HepG2 (cell line): ENCODE measurements around the gene OR6S1. TPM values are rescaled to one million over a fixed set of nuclear protein-coding genes. Genes with fewer than 3 reads are reported as not detected.
A peak's percentile ranks its signal among the peaks of the same experiment; 100 is the strongest.

ENCODE experiments used
- ATAC-seq: fragments of 200-7000 bp; cut with Tn5 transposase; 3 replicates; pipeline ENCODE4 v1.9.1; 2020; ENCODE audit warnings: mild to moderate bottlenecking, moderate library complexity
- BruUV-seq: library from RNA; stranded (reverse); fragments of 400-500 nt; replicated peaks from 2 replicates; lab custom pipeline; 2021; lab: Mats Ljungman, UMichigan
- CTCF ChIA-PET: fragments of 300-600 bp; formaldehyde crosslinking; extraction: SDS; loops from one replicate; lab custom pipeline; 2021; ENCODE audit warnings: low total read pairs, inconsistent platforms, low intra/inter-chr PET ratio; lab: Yijun Ruan, JAX
- POLR2A ChIA-PET: fragments of 350-600 bp; sonication (Branson Sonifier 250); formaldehyde crosslinking; loops from one replicate; lab custom pipeline; 2020; ENCODE audit warnings: antibody characterized with exemption, inconsistent platforms; lab: Yijun Ruan, JAX
- DNase-seq: peaks from one replicate; pipeline ENCODE4 v3.0.0-alpha.2; 2015; ENCODE audit warnings: low spot score
- FAIRE-seq: peaks from 3 replicates; lab custom pipeline; 2011; peaks lifted over from hg19 to GRCh38; lab: Jason Lieb, UNC
- H2AFZ ChIP-seq: one replicate; pipeline ENCODE4 v1.6.1; 2011; ENCODE audit warnings: low read length, inconsistent platforms
- H3K27ac ChIP-seq: fragments of 300-600 bp; 3 replicates; pipeline ENCODE4 v1.8.0; 2011; ENCODE audit warnings: mixed run types, mild to moderate bottlenecking, mixed read lengths, low read length, inconsistent platforms; ENCODE audit not compliant: insufficient read depth; ENCODE audit errors: extremely low read length
- H3K27me3 ChIP-seq, 2 experiments: fragments of 200-600 bp in 1 of 2; 2 replicates in 1 of 2; 3 replicates in 1 of 2; pipeline versions ENCODE4 v1.6.0 to v1.8.0; 2011; ENCODE audit warnings: low read length in 2 of 2, mild to moderate bottlenecking in 2 of 2, moderate library complexity in 2 of 2, inconsistent platforms in 1 of 2; ENCODE audit not compliant: insufficient read depth in 2 of 2, control insufficient read depth in 1 of 2
- H3K36me3 ChIP-seq, 2 experiments: fragments of 200-600 bp in 1 of 2; replicated peaks in 1 of 2; 2 replicates in 1 of 2; 3 replicates in 1 of 2; pipeline versions ENCODE4 v1.5.1 to v1.8.0; 2011; ENCODE audit warnings: low read length in 2 of 2, inconsistent platforms in 1 of 2; ENCODE audit not compliant: insufficient read depth in 2 of 2, control insufficient read depth in 1 of 2
- H3K4me1 ChIP-seq: 2 replicates; pipeline ENCODE4 v1.5.1; 2012; ENCODE audit warnings: low read length, inconsistent platforms; ENCODE audit not compliant: insufficient read depth
- H3K4me2 ChIP-seq: 2 replicates; pipeline ENCODE4 v1.6.0; 2011; ENCODE audit warnings: low read depth, low read length, inconsistent platforms
- H3K4me3 ChIP-seq, 3 experiments: fragments of 200-600 bp in 1 of 3; sonication (generic), shearing (Covaris generic) in 1 of 3; replicated peaks in 1 of 3; 2 replicates each; pipeline ENCODE4 v1.5.1; 2011 to 2016; ENCODE audit warnings: low read length in 3 of 3, inconsistent platforms in 2 of 3, low read depth in 2 of 3, mild to moderate bottlenecking in 2 of 3, control low read depth in 1 of 3, mixed read lengths in 1 of 3; ENCODE audit not compliant: insufficient read depth in 1 of 3
- H3K79me2 ChIP-seq: one replicate; pipeline ENCODE4 v1.6.1; 2011; ENCODE audit warnings: low read length, inconsistent platforms; ENCODE audit not compliant: insufficient read depth
- H3K9ac ChIP-seq: 2 replicates; pipeline ENCODE4 v1.6.0; 2011; ENCODE audit warnings: mild to moderate bottlenecking, low read depth, low read length, inconsistent platforms; ENCODE audit not compliant: insufficient read depth
- H3K9me3 ChIP-seq: 2 replicates; pipeline ENCODE4 v1.5.1; 2012; ENCODE audit warnings: mild to moderate bottlenecking, low read length
- H4K20me1 ChIP-seq: 2 replicates; pipeline ENCODE4 v1.6.0; 2011; ENCODE audit warnings: inconsistent platforms, mild to moderate bottlenecking, low read length, moderate library complexity; ENCODE audit not compliant: insufficient read depth
- AKNA ChIP-seq: sonication (generic); formaldehyde crosslinking; IDR thresholded peaks from 2 replicates; pipeline ENCODE4 v1.4.0; 2020; ENCODE audit warnings: missing genetic modification reagents, borderline replicate concordance
- CEBPG ChIP-seq: IDR thresholded peaks from 2 replicates; pipeline ENCODE4 v1.6.1; 2016
- GMEB2 ChIP-seq: IDR thresholded peaks from 2 replicates; pipeline ENCODE4 v1.6.1; 2016; ENCODE audit warnings: missing biosample characterization, missing genetic modification reagents, low read depth
- MEIS2 ChIP-seq: sonication (generic); formaldehyde crosslinking; IDR thresholded peaks from 2 replicates; pipeline ENCODE4 v1.9.0; 2021; ENCODE audit warnings: mild to moderate bottlenecking, missing genetic modification reagents
- MIXL1 ChIP-seq: IDR thresholded peaks from 2 replicates; pipeline ENCODE4 v1.6.1; 2016
- NR0B2 ChIP-seq: sonication (generic); formaldehyde crosslinking; IDR thresholded peaks from 2 replicates; pipeline ENCODE4 v1.4.0; 2020; ENCODE audit warnings: mild to moderate bottlenecking, missing genetic modification reagents
- PPARG ChIP-seq: conservative IDR thresholded peaks from 2 replicates; pipeline ENCODE4 v1.6.1; 2016; ENCODE audit warnings: missing biosample characterization, missing genetic modification reagents
- SPEN ChIP-seq: sonication (generic); formaldehyde crosslinking; IDR thresholded peaks from 2 replicates; pipeline ENCODE4 v1.5.1; 2020; ENCODE audit warnings: low read depth, mild to moderate bottlenecking, missing genetic modification reagents
- YEATS2 ChIP-seq: sonication (generic); formaldehyde crosslinking; IDR thresholded peaks from 2 replicates; pipeline ENCODE4 v1.4.0; 2020; ENCODE audit warnings: missing genetic modification reagents, borderline replicate concordance
- ZIK1 ChIP-seq: sonication (generic); formaldehyde crosslinking; IDR thresholded peaks from 2 replicates; pipeline ENCODE4 v1.5.0; 2020; ENCODE audit warnings: mild to moderate bottlenecking, low read depth, missing genetic modification reagents, borderline replicate concordance
- ZNF292 ChIP-seq: sonication (generic); formaldehyde crosslinking; IDR thresholded peaks from 2 replicates; pipeline ENCODE4 v1.8.1; 2022; ENCODE audit warnings: mild to moderate bottlenecking, low read depth, missing genetic modification reagents, borderline replicate concordance
- ZNF672 ChIP-seq: sonication (generic); formaldehyde crosslinking; IDR thresholded peaks from 2 replicates; pipeline ENCODE4 v1.8.1; 2022; ENCODE audit warnings: missing genetic modification reagents
- ZNF790 ChIP-seq: sonication (generic); formaldehyde crosslinking; IDR thresholded peaks from 2 replicates; pipeline ENCODE4 v1.8.0; 2022; ENCODE audit warnings: missing genetic modification reagents, mild to moderate bottlenecking, borderline replicate concordance
- WGBS: methylation state at CpG from one replicate; pipeline ENCODE4 v1.1.6; 2017; ENCODE audit warnings: low lambda C conversion rate; 5-methylcytosine and 5-hydroxymethylcytosine counted together
- in situ Hi-C: cut with HindIII; loops from 2 replicates; pipeline ENCODE4 v1.10.0; 2017; ENCODE audit warnings: low pct_unique_long_range_greater_than_20kb; ENCODE audit not compliant: extremely low pct_ligation_motif_present
- intact Hi-C: fragments of 100-400 bp; cut with micrococcal nuclease; formaldehyde crosslinking; loops from one replicate; pipeline ENCODE4 v1.10.0; 2022; ENCODE audit not compliant: unreplicated experiment
- polyA plus RNA-seq, 8 experiments: library from polyadenylated mRNA; depleted of rRNA in 3 of 8; stranded (reverse) in 7 of 8; unstranded in 1 of 8; fragments of >200 nt; fragmentation: Illumina TruSeq in 4 of 8; extraction: Trizol in 4 of 8; gene quantifications; 2 replicates each; pipeline versions ENCODE4 v1.2.1 to v1.2.3, GENCODE V29; 2011 to 2016; ENCODE audit warnings: low read depth in 4 of 8, missing spikeins in 1 of 8, mixed read lengths in 1 of 8; ENCODE audit not compliant: insufficient read depth in 1 of 8
- total RNA-seq, 5 experiments: library from RNA; depleted of rRNA; stranded (reverse); fragments of >200 nt; fragmentation: Illumina TruSeq; extraction: Trizol; gene quantifications; 2 replicates each; pipeline ENCODE4 v1.2.3, GENCODE V29; 2016; ENCODE audit warnings: low read depth in 1 of 5

Gene OR6S1
- total and polyA plus RNA-seq, 2 of the 13 experiments (the other 11 are each of a cell fraction or from before 2014, with no cell fraction given): 0.09 TPM; not detected in 1

- ChIA-PET CTCF (no interaction called here), POLR2A (interaction anchor here (1.1 to 1.8 kb wide), 4 partner anchors 38 to 66 kb away, joined by 4 to 5 read pairs (median 4); no protein-coding TSS in a partner anchor)
- WGBS: 0% methylated on average over 2 of the region's 2 CpGs
- Histone ChIP-seq H2AFZ (no peak overlapping the region), H3K27me3 (no peaks in the 10 kb centered on the region), H3K4me2 (peak overlapping the region; percentile 44), H3K4me3 (peak overlapping the region in 1 of 3 experiments; percentile 29; a peak in 1 of 6 replicates), H4K20me1 (no peaks in the 10 kb centered on the region), H3K27ac (peak overlapping the region; percentile 17), H3K9me3 (no peaks in the 10 kb centered on the region), H3K4me1 (peaks cover 96% of the 10 kb centered on the region), H3K79me2 (no peaks in the 10 kb centered on the region), H3K9ac (no peak overlapping the region), H3K36me3 (no peaks in the 10 kb centered on the region)
- in situ Hi-C loops (loop anchor here (25.0 kb wide), 1 partner anchor 159 kb away; the partner anchor contains the start of genes APEX1, OSGEP, PIP4P1 and PNP), intact Hi-C loops (no loop called here)
- peak; percentile 73 for DNase-seq
- peak; percentile 12 for FAIRE-seq
- peak; percentile 58 for ATAC-seq
- BruUV-seq: no TSS peak
- TF ChIP-seq NR0B2 (CRISPR knock-in tag) (no peak), MIXL1 (CRISPR knock-in tag) (peak; percentile 12; the same call in 1 of the 2 replicates), ZIK1 (no peak), PPARG (CRISPR knock-in tag) (peak; percentile 41), GMEB2 (CRISPR knock-in tag) (no peak), CEBPG (CRISPR knock-in tag) (peak; percentile 57), YEATS2 (CRISPR knock-in tag) (no peak), AKNA (no peak), MEIS2 (CRISPR knock-in tag) (peak; percentile 95), ZNF672 (CRISPR knock-in tag) (no peak), ZNF292 (CRISPR knock-in tag) (peak; percentile 27; the same call in 1 of the 2 replicates), ZNF790 (CRISPR knock-in tag) (no peak), SPEN (CRISPR knock-in tag) (no peak)
Measured at GRCh38 chr14:20620798-20621478, 20.6 kb downstream of the OR6S1 start.
